ENCODE measurements around the gene FPR2. TPM values are rescaled to one million over a fixed set of nuclear protein-coding genes. Genes with fewer than 3 reads are reported as not detected.
"Not testable (repeated sequence)": the region's sequence is repeated elsewhere in the genome, so short reads cannot be mapped to it uniquely, and the experiment has no call there.

FPR2 gene
- total RNA-seq, 2 experiments from 2014 or later, result not detected

DNA sequence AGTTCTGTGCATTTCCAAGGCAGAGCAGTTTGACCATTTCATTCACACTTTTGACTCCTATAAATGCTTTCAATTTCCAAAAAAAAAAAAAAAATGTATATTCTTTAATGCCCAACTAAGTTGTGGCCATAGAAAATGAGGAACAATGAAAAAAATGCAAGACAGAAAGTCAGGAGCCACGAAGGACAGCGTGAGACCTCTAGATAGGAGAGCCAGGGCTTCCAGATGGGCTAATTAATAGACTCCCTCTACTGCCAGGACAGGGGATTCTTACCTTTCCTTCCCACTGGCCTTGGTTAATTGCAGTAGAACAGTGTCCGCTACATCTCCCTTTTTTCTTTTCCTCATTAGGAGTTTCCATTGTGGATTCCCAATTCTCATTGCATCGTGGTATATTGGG is 42.5 kb downstream of the FPR2 start:
- H3K4me3 Mint-ChIP-seq, result no peak overlapping the region
- ChIA-PET CTCF (no interaction called here), POLR2A (no interaction called here)
- no peaks in the 10 kb centered on the region for H3K27me3 Mint-ChIP-seq (ENCODE audit: low read depth)
- DNase-seq (no peak), ATAC-seq (no peak)
- H3K27ac Mint-ChIP-seq, result no peak overlapping the region
- H3K36me3 Mint-ChIP-seq (ENCODE audit: low read depth), result no peaks in the 10 kb centered on the region
- no peaks in the 10 kb centered on the region for H3K4me1 Mint-ChIP-seq (ENCODE audit: low read depth)
- H3K9me3 Mint-ChIP-seq (ENCODE audit: insufficient read depth), result peaks cover 31% of the 10 kb centered on the region

- H3K4me1 Mint-ChIP-seq (ENCODE audit: low read depth), result no peaks in the 10 kb centered on the region
- no peak overlapping the region for H3K27ac Mint-ChIP-seq
- ChIA-PET CTCF (no interaction called here), POLR2A (no interaction called here)
- ATAC-seq, result no peak
- no peaks in the 10 kb centered on the region for H3K36me3 Mint-ChIP-seq (ENCODE audit: low read depth)
- H3K4me3 Mint-ChIP-seq, result no peak overlapping the region
- peaks cover 31% of the 10 kb centered on the region for H3K9me3 Mint-ChIP-seq (ENCODE audit: insufficient read depth)
- no peaks in the 10 kb centered on the region for H3K27me3 Mint-ChIP-seq (ENCODE audit: low read depth)
- no peak for DNase-seq
These were observed 43.0 kb downstream of the FPR2 start for GRCh38 chr19:51803967-51804366.

GRCh38 chr19:51804789-51805188 is 43.8 kb downstream of the FPR2 start:
- H3K27me3 Mint-ChIP-seq (ENCODE audit: low read depth); DNase-seq; ATAC-seq; H3K4me3 Mint-ChIP-seq; H3K27ac Mint-ChIP-seq; CTCF ChIA-PET; POLR2A ChIA-PET; H3K4me1 Mint-ChIP-seq (ENCODE audit: low read depth); H3K36me3 Mint-ChIP-seq (ENCODE audit: low read depth): not testable (repeated sequence)
- H3K9me3 Mint-ChIP-seq (ENCODE audit: insufficient read depth), result peaks cover 31% of the 10 kb centered on the region

- H3K4me3 Mint-ChIP-seq; DNase-seq; H3K27ac Mint-ChIP-seq; H3K4me1 Mint-ChIP-seq (ENCODE audit: low read depth); CTCF ChIA-PET; POLR2A ChIA-PET; H3K36me3 Mint-ChIP-seq (ENCODE audit: low read depth); ATAC-seq; H3K27me3 Mint-ChIP-seq (ENCODE audit: low read depth): not testable (repeated sequence)
- peaks cover 32% of the 10 kb centered on the region for H3K9me3 Mint-ChIP-seq (ENCODE audit: insufficient read depth)
These were observed 44.4 kb downstream of the FPR2 start for GRCh38 chr19:51805396-51805795.

GRCh38 chr19:51806571-51806970 is 45.6 kb downstream of the FPR2 start:
- H3K4me3 Mint-ChIP-seq; H3K27ac Mint-ChIP-seq; H3K4me1 Mint-ChIP-seq (ENCODE audit: low read depth); DNase-seq; H3K27me3 Mint-ChIP-seq (ENCODE audit: low read depth); H3K36me3 Mint-ChIP-seq (ENCODE audit: low read depth); ATAC-seq; CTCF ChIA-PET; POLR2A ChIA-PET: not testable (repeated sequence)
- peaks cover 34% of the 10 kb centered on the region for H3K9me3 Mint-ChIP-seq (ENCODE audit: insufficient read depth)

GRCh38 chr19:51807111-51807701 is 46.2 kb downstream of the FPR2 start:
- H3K27ac Mint-ChIP-seq, result no peak overlapping the region
- H3K4me3 Mint-ChIP-seq, result no peak overlapping the region
- ChIA-PET CTCF (no interaction called here), POLR2A (no interaction called here)
- peaks cover 28% of the 10 kb centered on the region for H3K9me3 Mint-ChIP-seq (ENCODE audit: insufficient read depth)
- no peaks in the 10 kb centered on the region for H3K36me3 Mint-ChIP-seq (ENCODE audit: low read depth)
- H3K27me3 Mint-ChIP-seq (ENCODE audit: low read depth), result no peaks in the 10 kb centered on the region
- DNase-seq (no peak), ATAC-seq (no peak)
- H3K4me1 Mint-ChIP-seq (ENCODE audit: low read depth), result no peaks in the 10 kb centered on the region

- no peaks in the 10 kb centered on the region for H3K4me1 Mint-ChIP-seq (ENCODE audit: low read depth)
- H3K4me3 Mint-ChIP-seq, result no peak overlapping the region
- ATAC-seq (no peak), DNase-seq (no peak)
- H3K36me3 Mint-ChIP-seq (ENCODE audit: low read depth), result no peaks in the 10 kb centered on the region
- H3K9me3 Mint-ChIP-seq (ENCODE audit: insufficient read depth), result peaks cover 27% of the 10 kb centered on the region
- no peak overlapping the region for H3K27ac Mint-ChIP-seq
- ChIA-PET POLR2A (no interaction called here), CTCF (no interaction called here)
- no peaks in the 10 kb centered on the region for H3K27me3 Mint-ChIP-seq (ENCODE audit: low read depth)
These were observed 46.9 kb downstream of the FPR2 start for GRCh38 chr19:51807925-51808324.

- DNase-seq (no peak), ATAC-seq (no peak)
- Mint-ChIP-seq H3K4me3 (no peak overlapping the region), H3K36me3 (ENCODE audit: low read depth) (no peaks in the 10 kb centered on the region), H3K9me3 (ENCODE audit: insufficient read depth) (peaks cover 23% of the 10 kb centered on the region), H3K4me1 (ENCODE audit: low read depth) (no peaks in the 10 kb centered on the region), H3K27me3 (ENCODE audit: low read depth) (no peaks in the 10 kb centered on the region), H3K27ac (no peak overlapping the region)
- ChIA-PET POLR2A (no interaction called here), CTCF (no interaction called here)
These were observed 47.5 kb downstream of the FPR2 start for GRCh38 chr19:51808333-51808986.

DNA sequence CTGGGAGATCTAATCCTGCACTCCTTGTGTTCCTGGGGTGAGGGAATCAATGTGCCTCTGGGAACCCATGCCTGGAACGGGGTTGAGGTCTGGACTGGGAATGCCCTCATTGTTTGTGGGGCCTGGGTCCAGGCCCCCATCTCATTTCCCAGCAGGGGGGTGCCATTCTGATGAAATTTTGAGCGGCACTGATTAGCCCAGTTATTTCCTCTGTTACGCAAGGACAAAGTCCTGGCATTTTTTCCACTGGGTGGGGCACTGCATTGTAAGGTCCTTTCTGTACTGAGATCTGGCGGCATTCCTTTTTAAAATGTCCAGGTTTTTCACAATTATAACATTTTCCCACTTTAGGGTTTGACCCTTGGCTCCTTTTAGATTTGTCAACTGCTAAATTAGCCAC is 48.8 kb downstream of the FPR2 start:
- CTCF ChIA-PET, result no interaction called here
- H3K36me3 Mint-ChIP-seq (ENCODE audit: low read depth), result no peaks in the 10 kb centered on the region

GRCh38 chr19:51810223-51810622 is 49.2 kb downstream of the FPR2 start:
- ATAC-seq, result no peak
- CTCF ChIA-PET, result no interaction called here

More for the DNA sequence above, 48.8 kb downstream of the FPR2 start:
- POLR2A ChIA-PET, result no interaction called here
- H3K4me1 Mint-ChIP-seq (ENCODE audit: low read depth), result no peaks in the 10 kb centered on the region
- DNase-seq, result no peak
- no peak overlapping the region for H3K27ac Mint-ChIP-seq
- H3K4me3 Mint-ChIP-seq, result no peak overlapping the region
- no peaks in the 10 kb centered on the region for H3K27me3 Mint-ChIP-seq (ENCODE audit: low read depth)
- H3K9me3 Mint-ChIP-seq (ENCODE audit: insufficient read depth), result peaks cover 22% of the 10 kb centered on the region
- ATAC-seq, result no peak

GRCh38 chr19:51811344-51811743 is 50.4 kb downstream of the FPR2 start:
- no peaks in the 10 kb centered on the region for H3K4me1 Mint-ChIP-seq (ENCODE audit: low read depth)
- DNase-seq (no peak), ATAC-seq (no peak)
- no peak overlapping the region for H3K27ac Mint-ChIP-seq
- no peak overlapping the region for H3K4me3 Mint-ChIP-seq
- H3K27me3 Mint-ChIP-seq (ENCODE audit: low read depth), result no peaks in the 10 kb centered on the region
- H3K36me3 Mint-ChIP-seq (ENCODE audit: low read depth), result no peaks in the 10 kb centered on the region
- peaks cover 22% of the 10 kb centered on the region for H3K9me3 Mint-ChIP-seq (ENCODE audit: insufficient read depth)
- POLR2A ChIA-PET, result no interaction called here
- CTCF ChIA-PET, result no interaction called here

More at GRCh38 chr19:51810223-51810622, 49.2 kb downstream of the FPR2 start:
- POLR2A ChIA-PET, result no interaction called here
- Mint-ChIP-seq H3K27me3 (ENCODE audit: low read depth) (no peaks in the 10 kb centered on the region), H3K4me1 (ENCODE audit: low read depth) (no peaks in the 10 kb centered on the region), H3K9me3 (ENCODE audit: insufficient read depth) (peaks cover 22% of the 10 kb centered on the region), H3K36me3 (ENCODE audit: low read depth) (no peaks in the 10 kb centered on the region), H3K27ac (no peak overlapping the region), H3K4me3 (no peak overlapping the region)
- no peak for DNase-seq

DNA sequence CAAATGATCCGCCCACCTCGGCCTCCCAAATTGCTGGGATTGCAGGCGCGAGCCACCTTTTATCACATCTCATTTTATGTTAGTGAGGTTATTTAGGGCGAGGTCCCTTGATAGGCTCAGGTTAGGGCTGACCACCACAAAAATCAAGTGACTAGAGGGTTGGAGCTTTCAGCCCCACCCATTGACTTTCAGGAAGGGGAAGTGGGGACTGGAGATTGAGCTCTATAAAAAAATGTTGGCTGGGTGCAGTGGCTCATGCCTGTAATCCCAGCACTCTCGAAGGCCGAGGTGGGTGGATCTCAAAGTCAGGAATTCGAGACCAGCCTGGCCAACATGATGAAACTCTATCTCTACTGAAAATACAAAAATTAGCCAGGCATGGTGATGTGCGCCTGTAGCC is 54.1 kb downstream of the FPR2 start:
- Mint-ChIP-seq H3K27me3 (ENCODE audit: low read depth) (no peaks in the 10 kb centered on the region), H3K27ac (no peak overlapping the region), H3K4me3 (no peak overlapping the region), H3K36me3 (ENCODE audit: low read depth) (no peaks in the 10 kb centered on the region), H3K9me3 (ENCODE audit: insufficient read depth) (peaks cover 20% of the 10 kb centered on the region), H3K4me1 (ENCODE audit: low read depth) (no peaks in the 10 kb centered on the region)
- ATAC-seq, result no peak
- ChIA-PET CTCF (no interaction called here), POLR2A (no interaction called here)
- DNase-seq, result no peak

GRCh38 chr19:51816711-51817110 is 55.7 kb downstream of the FPR2 start:
- POLR2A ChIA-PET, result no interaction called here
- ATAC-seq, result no peak
- CTCF ChIA-PET, result no interaction called here
- peaks cover 21% of the 10 kb centered on the region for H3K9me3 Mint-ChIP-seq (ENCODE audit: insufficient read depth)
- no peak overlapping the region for H3K4me3 Mint-ChIP-seq
- H3K27ac Mint-ChIP-seq, result no peak overlapping the region
- H3K4me1 Mint-ChIP-seq (ENCODE audit: low read depth), result no peaks in the 10 kb centered on the region
- DNase-seq, result no peak
- H3K36me3 Mint-ChIP-seq (ENCODE audit: low read depth), result no peaks in the 10 kb centered on the region
- H3K27me3 Mint-ChIP-seq (ENCODE audit: low read depth), result no peaks in the 10 kb centered on the region
